ENCODE data around the gene GNAS-AS1.

The GNAS-AS1 gene

DNA sequence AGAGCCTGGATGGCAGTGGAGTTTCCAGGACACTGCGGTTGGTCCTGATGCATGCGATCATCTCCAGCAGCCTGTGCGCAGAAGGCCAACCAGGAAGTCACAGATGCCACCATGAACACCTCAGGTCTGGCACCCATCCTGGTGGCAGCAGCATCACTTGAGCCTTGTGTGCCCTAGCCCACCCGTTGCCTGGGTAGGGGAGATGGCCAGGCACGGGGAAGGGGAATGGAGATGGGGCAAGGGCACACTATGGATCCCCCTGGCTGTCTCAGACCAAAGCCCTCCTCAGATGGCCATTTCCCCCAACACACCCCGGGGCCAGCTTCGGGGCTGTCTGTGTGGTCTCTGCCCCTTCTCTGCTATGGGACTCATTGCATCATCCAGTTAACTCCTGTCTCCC is 58.3 kb downstream of the GNAS-AS1 start:
- FAIRE-seq = no peak
- no peak for DNase-seq (ENCODE audit: extremely low spot score, insufficient read length, low read depth)

DNA sequence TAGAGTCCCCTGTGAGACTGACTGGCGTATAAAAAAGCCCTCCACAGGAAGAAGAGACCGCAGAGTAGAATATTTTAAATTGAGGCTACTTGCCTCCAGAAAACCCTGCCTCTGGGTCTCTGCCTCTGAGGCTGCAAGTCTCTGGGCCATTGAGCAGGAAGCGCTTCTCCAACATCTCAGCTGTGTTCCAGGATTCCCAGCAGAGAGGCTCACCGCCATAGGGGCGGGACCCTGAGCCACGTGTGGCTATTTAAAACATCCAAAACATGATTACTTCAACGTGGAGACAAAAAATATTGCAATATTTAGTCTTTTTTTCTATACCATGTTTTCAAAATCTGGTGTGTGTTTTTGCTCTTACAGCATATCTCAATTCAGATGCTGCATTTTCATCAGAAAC is 59.4 kb downstream of the GNAS-AS1 start:
- FAIRE-seq (no peak), DNase-seq (ENCODE audit: extremely low spot score, insufficient read length, low read depth) (no peak)

DNA sequence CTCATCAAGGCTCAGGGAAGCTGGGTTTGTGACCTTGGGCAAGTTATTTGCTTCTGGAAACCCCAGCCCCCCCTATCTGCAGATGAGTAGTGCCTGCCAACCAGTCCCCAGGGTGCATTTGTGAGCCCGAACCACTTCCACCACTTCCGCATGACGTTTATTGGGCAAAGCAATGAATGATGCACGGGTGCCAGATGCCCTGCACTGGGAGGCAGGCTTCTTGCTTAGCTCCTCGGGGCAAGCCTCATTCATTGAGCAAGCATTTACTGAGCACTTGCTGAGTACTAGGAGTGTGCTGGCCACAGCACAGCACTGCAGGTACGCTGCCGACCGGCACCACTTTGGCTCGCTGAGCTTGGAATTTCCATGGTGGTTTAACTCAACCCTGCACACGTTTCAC is 60.2 kb downstream of the GNAS-AS1 start:
- DNase-seq (ENCODE audit: extremely low spot score, insufficient read length, low read depth) (no peak), FAIRE-seq (no peak)

DNA sequence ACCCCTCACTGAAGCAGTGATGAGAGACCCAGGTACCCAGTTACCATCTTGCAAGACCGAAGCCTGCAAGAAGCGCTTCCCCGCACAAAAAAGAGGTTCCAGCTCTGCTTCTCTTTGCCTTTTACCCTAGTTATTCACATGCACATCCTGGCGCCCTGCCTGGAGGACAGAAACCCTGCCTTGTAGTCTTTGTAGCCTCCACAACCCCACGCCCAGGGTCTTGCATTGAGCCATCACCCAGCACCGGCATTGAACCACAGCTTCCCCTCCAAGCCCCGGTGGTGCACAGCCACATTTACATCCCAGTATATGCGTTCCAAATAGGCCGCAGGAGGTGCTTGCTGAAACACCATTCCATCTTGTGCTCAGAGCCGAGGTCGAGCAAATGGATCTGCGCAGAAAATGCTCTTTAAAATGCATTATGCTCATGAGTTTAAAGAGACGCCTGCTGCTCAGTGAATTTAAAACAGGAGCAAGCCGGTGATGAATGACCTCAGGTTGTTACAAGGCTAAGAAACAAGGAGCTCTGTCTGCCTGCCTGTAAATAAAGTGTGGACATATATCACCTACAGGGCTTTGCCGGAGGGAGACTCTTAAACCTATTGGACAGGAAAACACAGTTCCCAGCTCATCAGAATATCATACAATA is 61.7 kb downstream of the GNAS-AS1 start:
- FAIRE-seq (no peak), DNase-seq (ENCODE audit: extremely low spot score, insufficient read length, low read depth) (no peak)

DNA sequence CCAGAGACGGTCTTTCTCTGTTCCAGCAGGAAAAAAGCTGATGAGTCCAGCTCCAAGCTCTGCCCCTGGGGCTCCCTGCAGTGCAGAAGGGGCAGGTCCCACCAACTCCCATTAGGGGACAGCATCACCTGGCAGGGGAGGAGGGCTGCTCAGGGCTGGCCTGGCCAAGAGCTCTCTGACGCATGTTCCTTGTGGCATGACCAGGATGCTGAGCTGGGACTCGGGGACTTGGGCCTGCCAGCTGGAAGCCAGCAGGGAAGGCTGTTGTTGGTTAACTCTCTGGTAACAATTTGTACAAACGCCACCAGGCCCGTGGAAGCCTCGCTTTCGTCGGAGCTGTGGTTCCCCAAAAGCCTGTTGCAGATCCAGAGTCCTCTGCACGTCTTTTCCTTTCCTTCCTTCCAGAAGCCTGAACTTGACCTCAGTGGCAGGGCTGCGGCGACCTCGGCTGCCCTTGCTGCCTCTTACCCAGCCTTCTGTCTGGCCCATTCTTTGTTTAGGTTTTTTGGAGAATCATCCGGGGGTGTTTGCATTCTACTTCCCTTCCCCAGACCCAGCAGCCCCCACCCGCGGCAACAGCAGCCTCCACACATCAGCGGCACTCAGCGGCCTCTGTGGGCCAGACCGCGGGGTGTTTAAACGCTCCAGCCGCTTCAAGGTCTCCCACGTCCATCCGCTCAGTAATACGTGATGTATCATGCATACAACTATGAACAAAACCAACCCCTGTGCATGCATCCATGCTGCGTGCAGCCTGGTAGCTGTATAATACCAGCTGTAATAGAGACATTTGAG is 63.3 kb downstream of the GNAS-AS1 start:
- no peak for DNase-seq (ENCODE audit: extremely low spot score, insufficient read length, low read depth)
- FAIRE-seq = no peak

DNA sequence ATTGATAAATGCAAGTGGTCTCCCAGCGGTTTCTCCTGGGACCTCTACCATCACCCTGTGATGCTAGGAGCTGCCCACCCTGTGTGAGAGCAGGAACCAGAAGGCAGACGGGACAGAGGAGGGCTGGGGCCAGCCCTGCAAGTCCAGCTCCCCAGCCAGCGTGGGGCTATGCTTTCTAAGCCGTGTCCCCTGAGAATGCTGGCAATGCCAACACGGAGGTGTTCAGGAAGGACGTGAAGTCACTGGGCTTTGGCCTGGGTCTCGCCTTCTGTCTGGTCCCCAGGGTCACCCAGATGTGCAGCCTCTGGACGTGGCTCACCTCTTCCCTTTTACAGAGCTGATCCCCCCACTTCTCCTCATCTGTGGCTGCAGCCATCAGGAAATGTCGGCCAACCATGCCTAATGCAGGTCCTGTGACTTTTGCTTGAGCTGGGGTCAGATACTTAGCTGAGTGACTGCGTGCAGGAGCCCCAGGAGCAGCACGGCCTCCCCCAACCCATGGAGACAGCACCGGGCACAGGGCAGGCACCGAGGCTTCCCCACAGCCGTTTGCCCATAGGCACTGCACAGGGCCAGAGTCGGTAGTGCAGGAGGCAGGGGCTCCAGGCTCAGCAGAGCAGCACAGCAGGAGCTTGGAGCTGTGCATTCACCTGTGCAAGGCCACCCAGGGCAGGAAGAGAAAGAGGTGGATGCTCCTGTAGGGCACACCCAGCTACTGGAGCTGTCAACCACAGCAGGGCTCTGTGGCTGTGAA is 66.2 kb downstream of the GNAS-AS1 start:
- FAIRE-seq = no peak
- no peak for DNase-seq (ENCODE audit: extremely low spot score, insufficient read length, low read depth)

DNA sequence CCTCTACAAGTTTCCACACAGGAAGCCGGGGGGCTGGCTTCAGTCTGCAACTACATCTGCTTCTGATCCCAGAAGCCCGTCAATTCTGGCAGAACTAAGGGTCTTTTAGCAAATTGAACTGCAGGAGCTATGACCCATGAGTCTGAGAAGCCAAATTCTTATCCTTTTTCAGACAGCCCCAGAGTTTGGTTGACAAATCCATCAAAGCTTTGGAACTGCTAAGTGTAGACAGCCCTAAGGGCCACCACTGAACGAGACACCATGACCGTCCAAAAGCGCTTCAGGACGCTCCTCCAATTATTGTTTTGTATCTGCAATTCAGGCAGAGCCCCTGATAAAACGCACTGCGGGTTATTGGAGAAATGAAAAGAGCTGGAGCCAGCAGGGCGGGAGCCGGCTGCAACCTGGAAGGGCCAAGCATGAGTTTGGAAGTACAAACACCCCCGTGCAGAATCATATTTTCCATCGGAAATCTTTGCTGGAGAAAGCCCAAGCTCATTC is 67.1 kb downstream of the GNAS-AS1 start:
- FAIRE-seq = no peak
- no peak for DNase-seq (ENCODE audit: extremely low spot score, insufficient read length, low read depth)

DNA sequence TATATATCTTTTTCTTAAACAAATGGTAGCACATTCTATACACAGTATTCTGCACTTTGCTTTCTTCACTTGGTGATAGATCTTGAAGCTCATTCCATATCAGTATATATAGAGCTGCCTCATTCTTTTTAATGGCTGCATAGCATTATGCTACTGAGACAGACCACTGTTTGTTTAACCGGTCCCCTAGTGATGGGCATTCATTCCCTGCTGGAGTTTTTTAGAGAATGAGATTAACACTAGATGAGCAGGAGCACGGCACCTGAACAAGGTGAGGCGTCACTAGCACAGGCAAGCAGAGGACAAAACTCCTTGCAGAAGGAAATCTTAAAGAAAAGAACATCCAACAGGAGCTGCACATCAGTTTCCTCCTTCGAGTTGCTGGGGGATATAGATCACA is 69.6 kb downstream of the GNAS-AS1 start:
- no peak for FAIRE-seq

DNA sequence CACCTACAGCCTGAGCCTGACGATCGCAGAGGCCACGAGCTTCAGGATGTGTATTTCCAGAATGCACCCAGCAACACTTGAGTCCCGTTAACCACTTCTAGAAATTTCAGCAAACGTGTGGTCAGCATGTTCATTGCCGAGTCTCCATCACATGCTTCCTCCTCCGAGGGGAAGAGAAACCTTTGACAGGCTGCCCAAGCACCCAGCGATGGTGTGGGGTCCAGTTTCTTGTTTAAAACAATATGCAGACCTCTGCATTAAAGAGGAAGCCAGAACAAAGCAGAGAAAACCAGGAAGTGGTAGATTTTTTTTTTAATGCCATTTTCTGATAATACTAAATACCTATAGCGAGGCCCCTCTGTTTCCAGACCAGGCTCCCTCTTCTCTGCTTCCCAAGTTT is 71.9 kb downstream of the GNAS-AS1 start:
- DNase-seq (ENCODE audit: extremely low spot score, insufficient read length, low read depth) (no peak), FAIRE-seq (no peak)

More for the DNA sequence above, 69.6 kb downstream of the GNAS-AS1 start:
- DNase-seq (ENCODE audit: extremely low spot score, insufficient read length, low read depth) = no peak

DNA sequence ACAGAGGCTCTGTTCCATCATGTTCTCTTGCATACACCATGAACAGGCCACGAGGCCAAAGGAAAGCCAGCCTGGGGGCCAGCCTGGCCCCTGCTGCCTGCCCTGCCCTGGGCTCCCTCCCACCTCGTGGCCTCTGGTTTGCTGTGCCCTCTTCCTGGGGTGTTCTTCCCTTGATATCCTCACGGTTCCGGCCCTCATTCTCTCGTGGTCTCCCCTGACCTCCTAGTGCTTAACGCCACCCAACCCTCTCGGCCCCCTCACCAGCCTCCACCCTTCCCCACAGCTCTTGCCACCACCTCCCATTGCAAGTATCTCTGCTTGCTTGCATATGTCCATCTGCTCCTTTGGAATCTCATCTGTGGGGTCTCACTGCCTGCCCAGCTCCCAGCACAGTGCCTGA is 73.0 kb downstream of the GNAS-AS1 start:
- FAIRE-seq (no peak), DNase-seq (ENCODE audit: extremely low spot score, insufficient read length, low read depth) (no peak)

DNA sequence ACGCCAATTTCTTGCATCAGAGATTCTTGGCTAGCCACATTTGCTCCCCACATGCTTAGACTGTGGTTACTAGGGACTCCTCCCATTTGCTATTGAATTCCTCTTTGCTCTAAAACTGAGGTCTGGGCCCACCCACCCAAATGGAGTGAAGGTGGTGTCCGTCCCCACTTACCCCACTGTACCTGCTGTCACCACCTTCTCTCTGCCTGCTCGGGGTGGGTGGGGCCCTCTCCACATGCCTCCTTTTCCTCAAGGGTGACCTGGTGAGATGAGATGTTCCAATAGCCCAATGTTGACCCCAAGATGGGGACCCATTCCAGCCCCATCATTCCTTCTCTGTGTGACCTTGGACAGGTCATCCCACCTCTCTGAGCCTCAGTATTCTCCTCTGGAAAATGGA is 74.6 kb downstream of the GNAS-AS1 start:
- DNase-seq (ENCODE audit: extremely low spot score, insufficient read length, low read depth) (no peak), FAIRE-seq (no peak)

DNA sequence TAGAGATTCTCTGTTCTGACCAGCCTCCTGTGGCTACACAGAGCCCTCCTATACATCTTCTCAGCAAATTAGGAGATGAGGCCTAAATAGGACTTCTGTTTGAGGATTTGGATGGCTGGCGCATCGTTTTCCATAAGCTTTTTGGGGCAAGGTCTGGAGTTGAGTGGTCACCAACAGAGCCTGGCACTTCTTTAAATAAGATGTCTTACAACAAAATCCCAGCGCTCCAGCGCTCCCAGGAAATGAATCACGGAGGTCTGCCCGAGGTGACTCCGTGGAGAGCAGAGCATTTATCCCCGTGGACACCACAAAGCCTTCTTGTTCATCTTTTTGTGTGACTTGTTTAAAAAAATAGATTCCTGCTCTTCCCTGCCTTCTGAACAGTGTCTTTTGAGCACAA is 75.3 kb downstream of the GNAS-AS1 start:
- no peak for FAIRE-seq
- no peak for DNase-seq (ENCODE audit: extremely low spot score, insufficient read length, low read depth)

DNA sequence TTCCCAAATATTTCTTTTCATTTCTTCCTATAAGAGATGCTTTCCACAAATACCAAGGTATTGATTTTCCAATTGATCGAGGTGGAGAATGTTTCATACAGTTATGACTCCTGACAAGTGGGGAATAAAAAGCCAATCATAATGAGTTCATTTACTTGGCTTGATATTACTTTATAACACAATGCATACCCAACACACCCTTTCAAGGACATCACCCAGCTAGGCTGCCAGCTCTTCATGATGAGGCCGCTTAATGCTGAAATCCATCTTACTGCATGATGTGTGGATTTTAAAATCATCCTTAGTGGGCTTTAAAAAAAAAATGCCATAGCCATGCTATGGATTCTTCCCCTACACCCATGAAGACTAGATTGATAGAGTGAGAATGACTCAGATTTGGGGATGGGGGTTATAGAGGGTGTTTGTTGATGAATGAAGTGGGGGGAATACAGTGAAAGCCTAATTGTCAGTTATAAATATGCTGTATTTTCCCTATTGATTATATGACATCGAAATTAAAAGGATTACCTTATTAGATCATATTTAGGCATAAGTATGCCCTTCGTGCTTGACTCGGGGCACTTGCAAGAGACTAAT is 75.9 kb downstream of the GNAS-AS1 start:
- DNase-seq (ENCODE audit: extremely low spot score, insufficient read length, low read depth) (no peak), FAIRE-seq (no peak)

DNA sequence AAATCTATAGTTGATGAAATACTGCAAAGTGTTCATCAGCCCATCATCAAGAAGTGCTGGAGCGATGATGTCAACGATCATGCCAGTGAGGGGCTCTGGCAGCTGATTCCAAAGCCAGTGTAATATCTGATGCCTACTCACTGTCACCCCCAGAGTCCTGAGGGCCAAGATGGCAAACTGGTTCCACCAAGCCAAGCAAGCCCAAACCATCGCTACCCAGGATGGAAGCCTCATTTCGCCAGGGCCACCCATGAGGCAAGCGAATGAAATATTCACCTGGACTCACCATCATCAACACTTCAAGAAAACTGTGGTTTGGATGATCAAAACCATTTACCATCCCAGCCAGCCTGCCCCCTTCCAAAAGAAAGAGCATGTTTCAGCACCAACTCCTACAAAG is 76.5 kb downstream of the GNAS-AS1 start:
- FAIRE-seq (no peak), DNase-seq (ENCODE audit: extremely low spot score, insufficient read length, low read depth) (no peak)

DNA sequence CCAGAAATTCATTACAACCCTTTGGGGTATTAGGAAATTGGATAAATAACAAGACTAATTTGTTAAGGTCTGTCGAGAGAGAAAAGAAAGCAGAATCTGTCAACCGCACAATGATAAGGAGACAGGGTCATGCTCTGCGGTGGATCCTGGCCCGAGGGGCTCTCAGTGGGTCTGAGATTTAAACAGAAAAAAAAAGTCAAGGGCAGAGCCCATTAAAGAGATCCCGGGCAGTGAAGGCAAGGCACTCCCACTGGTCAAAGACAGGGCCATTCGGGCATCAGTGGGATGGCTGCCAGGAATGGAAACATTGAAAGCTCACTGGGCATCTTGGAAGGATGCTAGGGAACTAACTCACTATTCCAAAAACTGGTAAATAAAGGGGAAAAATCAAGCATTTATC is 77.9 kb downstream of the GNAS-AS1 start:
- no peak for FAIRE-seq

More for the DNA sequence above, 77.9 kb downstream of the GNAS-AS1 start:
- DNase-seq (ENCODE audit: extremely low spot score, insufficient read length, low read depth) = no peak
